HL-60 (cell line): ENCODE measurements around the gene EFEMP2.

ENCODE experiments used
- DNase-seq, 2 experiments: peaks; one replicate each; pipeline ENCODE4 v3.0.0-alpha.2; 2010 to 2020; ENCODE audit warnings: low read depth in 1 of 2, low spot score in 1 of 2
- H3K27ac ChIP-seq: fragments of 250-450 bp; sonication (Bioruptor Pico); replicated peaks from 2 replicates; pipeline ENCODE4 v1.5.1; 2020; ENCODE audit warnings: mild to moderate bottlenecking, moderate library complexity
- H3K27me3 ChIP-seq: fragments of 250-450 bp; sonication (Bioruptor Pico); 2 replicates; pipeline ENCODE4 v1.5.1; 2021; ENCODE audit warnings: mild to moderate bottlenecking, moderate library complexity; ENCODE audit not compliant: insufficient read depth, poor library complexity, severe bottlenecking
- H3K4me3 ChIP-seq: replicated peaks from 2 replicates; pipeline ENCODE4 v1.5.1; 2011; ENCODE audit warnings: mild to moderate bottlenecking, control low read depth, low read length; ENCODE audit not compliant: insufficient read depth
- GABPA ChIP-seq: IDR thresholded peaks from 2 replicates; pipeline ENCODE4 v1.6.1; 2012; ENCODE audit warnings: low read depth
- POLR2AphosphoS5 ChIP-seq: IDR thresholded peaks from 2 replicates; pipeline ENCODE4 v1.6.1; 2012; ENCODE audit warnings: low read depth
- SPI1 ChIP-seq: IDR thresholded peaks from 2 replicates; pipeline ENCODE4 v1.6.1; 2012; ENCODE audit warnings: low read depth, mild to moderate bottlenecking, borderline replicate concordance
- TF ChIP-seq, protein P1 (sequence below): IDR thresholded peaks from 2 replicates; pipeline ENCODE4 v1.6.1; 2012; ENCODE audit warnings: low read depth; ENCODE audit not compliant: insufficient replicate concordance
- TF ChIP-seq, protein P2 (sequence below): IDR thresholded peaks from one replicate; pipeline ENCODE4 v1.5.1; 2011; ENCODE audit warnings: low read length, control low read depth, inconsistent platforms; ENCODE audit not compliant: insufficient read depth

The EFEMP2 gene

GRCh38 chr11:65900125-65900898, 27.7 kb upstream of the EFEMP2 start, which contains the start of gene FOSL1:
TSS of gene FOSL1 (minus strand) at chr11:65900388. CDS start at chr11:65900339, 49 bp downstream.
- no peaks in the 10 kb centered on the region for H3K27me3 ChIP-seq
- H3K4me3 ChIP-seq: peak within 1 kb of the TSS; percentile 50
- TF ChIP-seq SPI1 (no peak), POLR2AphosphoS5 (0 out of 2 replicates have a peak, but pooled peaks have one; percentile 33)
- peak within 1 kb of the TSS; percentile 49 for H3K27ac ChIP-seq
- peak; percentile 71 to 93 for DNase-seq

DNA sequence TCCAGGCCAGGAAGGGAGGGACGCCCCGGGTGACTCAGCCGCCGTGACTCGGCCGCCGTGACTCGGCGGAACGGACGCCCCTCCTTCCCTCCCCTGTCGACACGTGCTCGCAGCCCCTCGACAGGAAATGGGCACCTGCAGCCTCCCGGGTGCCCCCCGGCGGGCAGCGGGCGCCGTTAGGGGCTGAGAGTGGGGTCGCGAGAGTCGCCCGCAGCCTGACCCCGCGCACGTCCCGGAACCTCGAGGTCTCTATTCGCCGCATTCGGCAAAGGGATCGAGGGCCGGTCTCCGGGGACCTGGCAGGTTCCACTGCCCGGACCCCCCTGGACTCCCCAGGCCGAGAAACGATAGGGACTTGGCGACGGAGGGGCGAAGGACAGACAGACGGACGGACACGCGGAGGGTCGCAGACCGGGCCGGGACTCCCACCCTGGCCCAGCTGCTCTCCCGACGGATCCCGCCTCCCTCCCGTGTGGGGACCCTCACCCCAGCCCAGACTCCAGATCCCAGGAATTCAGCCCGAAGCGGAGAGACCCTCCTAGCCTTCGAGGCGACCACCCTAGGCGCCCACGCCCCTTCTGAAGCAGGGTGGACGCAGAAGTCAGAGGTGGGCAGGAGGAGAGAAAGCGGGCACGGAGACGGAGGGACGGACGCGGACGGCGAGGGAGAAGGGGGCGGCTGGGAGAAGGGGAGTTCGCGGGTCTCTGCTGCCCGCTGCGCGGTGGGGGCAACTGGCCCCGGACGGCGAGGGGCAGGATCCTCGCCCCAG, 26.9 kb upstream of the EFEMP2 start:
- peak overlapping the region; percentile 50 for H3K4me3 ChIP-seq
- no peak for DNase-seq
- no peaks in the 10 kb centered on the region for H3K27me3 ChIP-seq
- peak overlapping the region; percentile 49 for H3K27ac ChIP-seq
- TF ChIP-seq POLR2AphosphoS5 (no peak), SPI1 (no peak)
- TF ChIP-seq, protein P1, sequence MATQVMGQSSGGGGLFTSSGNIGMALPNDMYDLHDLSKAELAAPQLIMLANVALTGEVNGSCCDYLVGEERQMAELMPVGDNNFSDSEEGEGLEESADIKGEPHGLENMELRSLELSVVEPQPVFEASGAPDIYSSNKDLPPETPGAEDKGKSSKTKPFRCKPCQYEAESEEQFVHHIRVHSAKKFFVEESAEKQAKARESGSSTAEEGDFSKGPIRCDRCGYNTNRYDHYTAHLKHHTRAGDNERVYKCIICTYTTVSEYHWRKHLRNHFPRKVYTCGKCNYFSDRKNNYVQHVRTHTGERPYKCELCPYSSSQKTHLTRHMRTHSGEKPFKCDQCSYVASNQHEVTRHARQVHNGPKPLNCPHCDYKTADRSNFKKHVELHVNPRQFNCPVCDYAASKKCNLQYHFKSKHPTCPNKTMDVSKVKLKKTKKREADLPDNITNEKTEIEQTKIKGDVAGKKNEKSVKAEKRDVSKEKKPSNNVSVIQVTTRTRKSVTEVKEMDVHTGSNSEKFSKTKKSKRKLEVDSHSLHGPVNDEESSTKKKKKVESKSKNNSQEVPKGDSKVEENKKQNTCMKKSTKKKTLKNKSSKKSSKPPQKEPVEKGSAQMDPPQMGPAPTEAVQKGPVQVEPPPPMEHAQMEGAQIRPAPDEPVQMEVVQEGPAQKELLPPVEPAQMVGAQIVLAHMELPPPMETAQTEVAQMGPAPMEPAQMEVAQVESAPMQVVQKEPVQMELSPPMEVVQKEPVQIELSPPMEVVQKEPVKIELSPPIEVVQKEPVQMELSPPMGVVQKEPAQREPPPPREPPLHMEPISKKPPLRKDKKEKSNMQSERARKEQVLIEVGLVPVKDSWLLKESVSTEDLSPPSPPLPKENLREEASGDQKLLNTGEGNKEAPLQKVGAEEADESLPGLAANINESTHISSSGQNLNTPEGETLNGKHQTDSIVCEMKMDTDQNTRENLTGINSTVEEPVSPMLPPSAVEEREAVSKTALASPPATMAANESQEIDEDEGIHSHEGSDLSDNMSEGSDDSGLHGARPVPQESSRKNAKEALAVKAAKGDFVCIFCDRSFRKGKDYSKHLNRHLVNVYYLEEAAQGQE: no peak

DNA sequence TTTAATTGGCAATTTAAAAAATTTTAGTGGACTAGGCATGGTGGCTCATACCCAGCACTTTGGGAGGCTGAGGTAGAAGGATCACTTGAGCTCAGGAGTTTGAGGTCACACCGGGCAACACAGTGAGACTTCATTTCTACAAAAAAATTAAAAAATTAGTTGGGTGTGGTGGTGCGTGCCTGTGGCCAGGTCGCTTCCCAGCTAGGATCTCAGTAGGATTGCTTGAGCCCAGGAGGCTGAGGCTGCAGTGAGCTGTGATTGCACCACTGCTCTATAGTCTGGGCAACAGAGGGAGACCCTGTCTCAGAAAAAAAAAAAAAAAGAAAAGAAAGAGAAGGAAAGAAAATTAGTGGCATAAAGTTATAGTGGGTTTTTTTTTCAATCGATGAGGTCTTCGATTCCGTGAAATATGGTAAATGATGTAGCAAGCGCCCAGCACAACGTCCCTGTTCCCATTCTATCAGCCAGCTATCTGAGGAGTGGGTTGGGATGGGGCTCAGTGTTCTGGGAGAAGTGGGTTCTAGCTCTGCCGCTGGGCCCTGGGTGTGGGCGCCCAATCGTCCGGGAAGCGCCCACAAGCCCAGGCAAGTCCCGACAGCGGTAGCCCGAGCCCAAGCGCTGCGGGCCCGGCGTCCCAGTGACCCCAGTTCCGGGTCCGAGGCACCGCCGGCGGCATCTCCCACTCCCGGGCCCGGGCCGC, 26.2 kb upstream of the EFEMP2 start:
- Histone ChIP-seq H3K4me3 (peak overlapping the region; percentile 50), H3K27me3 (no peaks in the 10 kb centered on the region), H3K27ac (no peak overlapping the region; the same call in 1 of the 2 replicates)
- no peak for DNase-seq
- TF ChIP-seq, protein P1: no peak
- TF ChIP-seq GABPA: no peak
- TF ChIP-seq, protein P2, sequence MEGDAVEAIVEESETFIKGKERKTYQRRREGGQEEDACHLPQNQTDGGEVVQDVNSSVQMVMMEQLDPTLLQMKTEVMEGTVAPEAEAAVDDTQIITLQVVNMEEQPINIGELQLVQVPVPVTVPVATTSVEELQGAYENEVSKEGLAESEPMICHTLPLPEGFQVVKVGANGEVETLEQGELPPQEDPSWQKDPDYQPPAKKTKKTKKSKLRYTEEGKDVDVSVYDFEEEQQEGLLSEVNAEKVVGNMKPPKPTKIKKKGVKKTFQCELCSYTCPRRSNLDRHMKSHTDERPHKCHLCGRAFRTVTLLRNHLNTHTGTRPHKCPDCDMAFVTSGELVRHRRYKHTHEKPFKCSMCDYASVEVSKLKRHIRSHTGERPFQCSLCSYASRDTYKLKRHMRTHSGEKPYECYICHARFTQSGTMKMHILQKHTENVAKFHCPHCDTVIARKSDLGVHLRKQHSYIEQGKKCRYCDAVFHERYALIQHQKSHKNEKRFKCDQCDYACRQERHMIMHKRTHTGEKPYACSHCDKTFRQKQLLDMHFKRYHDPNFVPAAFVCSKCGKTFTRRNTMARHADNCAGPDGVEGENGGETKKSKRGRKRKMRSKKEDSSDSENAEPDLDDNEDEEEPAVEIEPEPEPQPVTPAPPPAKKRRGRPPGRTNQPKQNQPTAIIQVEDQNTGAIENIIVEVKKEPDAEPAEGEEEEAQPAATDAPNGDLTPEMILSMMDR: no peak
- TF ChIP-seq SPI1: no peak
- no peak for TF ChIP-seq POLR2AphosphoS5

GRCh38 chr11:65897020-65897471, 24.4 kb upstream of the EFEMP2 start:
- no peak overlapping the region for H3K4me3 ChIP-seq
- H3K27ac ChIP-seq: no peak overlapping the region
- no peak for DNase-seq
- H3K27me3 ChIP-seq: no peaks in the 10 kb centered on the region
- TF ChIP-seq, protein P2: no peak
- TF ChIP-seq SPI1 (no peak), GABPA (no peak), POLR2AphosphoS5 (no peak)
- TF ChIP-seq, protein P1: no peak
